Measurements from ENCODE around the gene GOLGA8K. TPM values are rescaled to one million over a fixed set of nuclear protein-coding genes. Genes with fewer than 3 reads are reported as not detected.
"Not testable (repeated sequence)": the region's sequence is repeated elsewhere in the genome, so short reads cannot be mapped to it uniquely, and the experiment has no call there.

The GOLGA8K gene, protein sequence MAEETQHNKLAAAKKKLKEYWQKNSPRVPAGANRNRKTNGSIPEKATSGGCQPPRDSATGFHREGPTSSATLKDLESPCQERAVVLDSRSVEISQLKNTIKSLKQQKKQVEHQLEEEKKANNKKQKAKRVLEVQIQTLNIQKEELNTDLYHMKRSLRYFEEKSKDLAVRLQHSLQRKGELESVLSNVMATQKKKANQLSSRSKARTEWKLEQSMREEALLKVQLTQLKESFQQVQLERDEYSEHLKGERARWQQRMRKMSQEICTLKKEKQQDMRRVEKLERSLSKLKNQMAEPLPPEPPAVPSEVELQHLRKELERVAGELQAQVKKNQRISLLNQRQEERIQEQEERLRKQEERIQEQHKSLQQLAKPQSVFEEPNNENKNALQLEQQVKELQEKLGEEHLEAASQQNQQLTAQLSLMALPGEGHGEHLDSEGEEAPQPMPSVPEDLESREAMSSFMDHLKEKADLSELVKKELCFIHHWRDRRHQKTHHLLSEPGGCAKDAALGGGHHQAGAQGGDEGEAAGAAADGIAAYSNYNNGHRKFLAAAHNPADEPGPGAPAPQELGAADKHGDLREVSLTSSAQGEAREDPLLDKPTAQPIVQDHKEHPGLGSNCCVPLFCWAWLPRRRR
- polyA plus RNA-seq (2014; cell fraction: cytosol; rRNA removed) = 0.16 TPM in 1 of 2 replicates, not detected in the other
- 0.68 TPM in 1 of 2 replicates, not detected in the other for polyA plus RNA-seq (2014; cell fraction: nucleus; rRNA removed)

DNA sequence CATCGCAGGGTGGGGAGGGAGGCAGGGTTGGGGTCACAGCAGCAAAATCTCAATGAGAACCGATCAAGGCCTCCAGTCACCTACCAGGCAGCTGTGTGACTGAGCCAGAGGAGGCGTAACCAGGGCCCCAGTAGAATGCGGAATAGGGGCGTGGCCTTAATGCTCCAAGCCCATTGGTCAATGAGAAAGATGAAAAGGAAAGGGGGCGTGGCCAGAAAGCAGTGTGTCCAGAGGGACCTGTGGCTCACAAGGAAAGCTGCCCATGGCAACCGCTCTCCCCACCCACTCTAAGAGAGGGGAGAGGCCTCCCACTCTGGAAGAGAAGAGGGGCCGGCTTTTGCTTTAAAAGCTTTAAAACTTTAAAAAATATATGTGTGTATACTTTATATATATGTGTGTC is at the start of gene GOLGA8K:
Gene GOLGA8K (minus strand): TSS at position 101 of the 400 bp plus-strand sequence. CDS start 98 bp downstream, at position 3.
- not testable (repeated sequence) for DNase-seq (ENCODE audit: low spot score)

DNA sequence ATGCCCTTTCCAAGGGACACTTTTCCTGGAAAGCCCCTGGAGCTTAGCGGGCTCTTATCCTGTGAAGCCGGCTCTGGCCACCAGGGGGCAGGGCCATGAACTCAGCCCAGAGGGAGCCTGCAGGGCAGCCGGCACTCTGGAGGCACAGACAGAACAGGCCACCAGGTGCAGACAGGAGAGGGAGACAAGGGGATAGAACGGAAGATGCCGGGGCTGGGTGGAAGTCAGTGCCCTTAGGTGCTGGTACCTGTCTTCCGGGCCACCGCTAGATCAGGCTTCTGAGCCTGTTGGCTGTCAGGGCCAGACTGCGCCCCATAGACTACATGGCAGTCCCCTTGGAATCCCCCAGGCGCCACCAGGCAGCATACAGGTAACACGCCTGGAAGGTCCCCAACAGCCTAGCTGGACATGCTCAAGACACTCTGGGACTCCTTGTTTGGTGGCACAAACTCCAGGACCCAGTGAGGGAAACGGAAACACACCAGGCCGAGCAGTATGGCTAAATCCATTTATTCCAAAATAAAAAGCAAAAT is 37.4 kb upstream of the GOLGA8K start:
- DNase-seq (ENCODE audit: low spot score) = not testable (repeated sequence)

DNA sequence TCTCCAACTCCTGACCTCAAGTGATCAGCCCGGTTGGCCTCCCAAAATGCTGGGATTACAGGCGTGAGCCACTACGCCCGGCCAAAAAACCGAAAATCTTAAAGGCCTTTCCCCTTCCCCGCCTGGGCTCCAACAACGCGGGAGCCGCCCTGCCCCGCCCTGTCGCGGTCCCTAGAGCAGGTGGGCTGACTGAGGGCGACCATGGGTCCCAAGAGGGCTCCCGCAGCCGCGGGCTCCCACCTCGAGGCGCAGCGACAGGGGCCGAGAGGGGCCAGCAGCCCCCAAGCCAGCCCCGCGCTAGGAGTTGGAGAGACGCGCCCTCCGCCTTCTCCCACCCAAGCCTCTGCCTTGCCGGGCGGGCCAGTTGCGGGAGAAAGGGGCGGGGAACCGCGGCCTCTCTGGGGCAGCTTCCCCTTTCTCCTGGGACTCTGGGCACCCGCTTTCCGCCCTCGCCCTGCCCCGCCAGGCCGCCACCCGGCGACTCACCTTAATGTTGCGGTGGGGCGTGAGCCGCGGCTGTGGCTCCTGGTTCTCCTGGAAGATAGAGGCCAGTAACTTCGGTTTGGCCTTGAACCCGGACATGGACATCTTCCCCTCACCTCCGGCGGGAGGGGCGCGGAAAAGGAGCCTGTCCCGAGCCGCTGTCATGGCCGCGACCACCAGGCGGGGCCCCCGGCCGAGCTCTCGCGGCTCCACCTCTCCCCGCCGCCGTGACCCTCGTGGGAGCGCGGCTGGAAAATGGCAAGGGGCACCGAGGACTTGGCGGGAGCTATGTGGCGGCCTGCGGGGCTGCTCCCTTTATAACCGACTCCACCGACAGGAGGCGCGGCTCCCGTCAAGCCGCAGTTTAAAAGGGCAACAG is 31.2 kb upstream of the GOLGA8K start:
- not testable (repeated sequence) for DNase-seq (ENCODE audit: low spot score)

DNA sequence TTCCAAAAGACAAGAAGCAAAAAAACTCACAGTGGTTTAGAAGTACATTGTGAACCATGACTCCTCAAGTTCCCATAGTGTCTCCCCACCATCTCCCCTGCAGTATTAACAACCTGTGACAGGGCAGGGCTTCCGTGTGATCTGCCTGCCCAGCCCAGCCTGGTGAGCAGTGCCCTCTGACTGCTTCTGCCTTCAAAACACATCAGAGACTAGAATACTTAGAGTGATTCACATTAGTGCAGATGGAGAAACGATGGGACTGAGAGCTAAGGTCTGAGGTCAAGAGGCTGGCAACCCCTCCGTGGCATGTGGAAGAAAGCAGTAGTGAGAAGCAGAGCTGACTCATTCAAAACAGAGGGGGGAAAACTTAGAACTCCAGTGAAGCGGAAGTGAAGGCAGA is 24.5 kb upstream of the GOLGA8K start:
- not testable (repeated sequence) for DNase-seq (ENCODE audit: low spot score)

DNA sequence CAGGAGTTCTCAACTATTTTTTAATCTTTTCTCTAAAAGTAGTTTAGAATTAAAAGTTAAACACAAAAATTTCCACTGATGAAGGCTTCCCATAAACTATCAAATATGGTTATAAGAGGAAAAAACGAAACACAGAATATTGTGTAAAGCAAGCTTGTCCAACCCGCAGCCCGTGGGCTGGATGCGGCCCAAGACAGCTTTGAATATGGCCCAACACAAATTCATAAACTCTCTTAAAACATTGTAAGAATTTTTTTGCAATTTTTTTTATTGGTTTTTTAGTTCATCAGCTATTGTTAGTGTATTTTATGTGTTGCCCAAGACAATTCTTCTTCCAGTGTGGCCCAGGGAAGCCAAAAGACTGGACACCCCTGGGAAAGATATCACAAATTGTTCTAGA is 23.4 kb upstream of the GOLGA8K start:
- not testable (repeated sequence) for DNase-seq (ENCODE audit: low spot score)

DNA sequence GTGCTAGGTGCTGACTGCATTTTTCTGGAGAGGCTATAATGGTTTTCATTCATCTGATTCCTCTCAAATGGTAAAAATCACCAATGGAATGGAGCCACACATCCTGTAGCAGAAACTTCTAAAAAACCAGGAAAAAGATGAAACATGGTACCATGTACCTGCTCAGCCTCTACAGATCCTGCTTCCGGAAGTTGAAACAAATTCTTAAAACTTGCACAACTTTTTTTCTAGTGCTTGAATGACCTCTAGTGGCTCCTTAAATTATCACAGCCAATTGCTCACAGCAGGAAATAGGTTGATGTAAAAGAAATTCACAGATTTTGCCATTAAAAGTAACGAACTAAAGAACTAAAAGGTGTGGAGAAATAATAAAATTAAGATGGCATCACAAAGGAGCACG is 4.8 kb upstream of the GOLGA8K start:
- not testable (repeated sequence) for DNase-seq (ENCODE audit: low spot score)

DNA sequence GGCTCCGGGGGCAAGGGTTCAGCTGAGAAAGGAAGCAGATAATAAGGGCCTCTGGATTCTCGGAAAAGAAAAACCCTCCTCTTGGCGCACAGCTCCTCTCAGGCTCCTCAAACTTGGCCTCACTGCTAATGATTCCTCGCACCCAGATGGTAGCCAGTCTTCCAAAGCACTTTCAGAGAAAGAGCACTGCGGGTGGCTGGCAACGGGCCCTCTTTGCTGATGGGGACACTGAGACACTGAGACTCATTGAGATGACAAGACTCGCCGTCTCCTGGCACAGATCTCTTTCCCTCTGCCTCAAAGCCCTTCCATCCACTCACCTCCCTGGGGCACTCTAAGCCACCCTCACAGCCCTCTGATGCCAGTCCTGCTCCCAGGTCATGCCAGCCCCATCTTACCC is 6.6 kb downstream of the GOLGA8K start:
- DNase-seq (ENCODE audit: low spot score) = not testable (repeated sequence)

DNA sequence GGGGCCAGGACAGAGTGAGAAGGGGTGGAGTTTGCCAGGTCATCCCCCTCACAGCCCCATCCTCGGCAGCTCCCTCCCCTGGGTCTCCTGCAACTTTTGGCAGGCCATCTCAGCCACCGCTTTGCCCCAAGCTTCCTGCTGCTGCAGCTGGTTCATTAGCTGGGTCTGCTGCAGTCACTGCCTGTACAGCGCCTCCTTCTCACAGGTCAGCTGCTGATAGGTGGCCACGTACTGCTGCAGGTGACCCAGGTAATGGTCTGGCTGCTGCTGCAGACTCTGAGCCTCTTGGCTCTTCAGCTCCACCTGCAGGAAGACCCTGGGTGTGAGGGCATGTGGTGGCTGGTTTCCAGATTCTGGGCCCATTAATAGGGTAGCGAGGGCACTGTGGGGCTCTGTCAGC is 8.3 kb downstream of the GOLGA8K start:
- DNase-seq (ENCODE audit: low spot score) = not testable (repeated sequence)

DNA sequence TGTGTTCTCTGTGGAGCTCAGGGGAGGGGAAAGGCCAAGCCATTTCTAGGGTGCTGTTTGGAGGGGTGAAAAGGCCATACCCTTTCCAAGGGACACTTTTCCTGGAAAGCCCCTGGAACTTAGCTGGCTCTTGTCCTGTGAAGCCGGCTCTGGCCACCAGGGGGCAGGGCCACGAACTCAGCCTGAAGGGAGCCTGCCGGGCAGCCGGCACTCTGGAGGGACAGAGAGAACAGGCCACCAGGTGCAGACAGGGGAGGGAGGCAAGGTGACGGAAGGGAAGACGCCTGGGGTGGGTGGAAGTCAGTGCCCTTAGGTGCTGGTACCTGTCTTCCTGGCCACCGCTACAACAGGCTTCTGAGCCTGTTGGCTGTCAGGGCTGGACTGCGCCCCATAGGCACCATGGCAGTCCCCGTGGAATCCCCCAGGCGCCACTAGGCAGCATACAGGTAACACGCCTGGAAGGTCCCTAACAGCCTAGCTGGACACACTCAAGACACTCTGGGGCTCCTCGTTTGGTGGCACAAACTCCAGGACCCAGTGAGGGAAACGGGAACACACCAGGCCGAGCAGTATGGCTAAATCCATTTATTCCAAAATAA is 14.9 kb downstream of the GOLGA8K start:
- DNase-seq (ENCODE audit: low spot score) = not testable (repeated sequence)

DNA sequence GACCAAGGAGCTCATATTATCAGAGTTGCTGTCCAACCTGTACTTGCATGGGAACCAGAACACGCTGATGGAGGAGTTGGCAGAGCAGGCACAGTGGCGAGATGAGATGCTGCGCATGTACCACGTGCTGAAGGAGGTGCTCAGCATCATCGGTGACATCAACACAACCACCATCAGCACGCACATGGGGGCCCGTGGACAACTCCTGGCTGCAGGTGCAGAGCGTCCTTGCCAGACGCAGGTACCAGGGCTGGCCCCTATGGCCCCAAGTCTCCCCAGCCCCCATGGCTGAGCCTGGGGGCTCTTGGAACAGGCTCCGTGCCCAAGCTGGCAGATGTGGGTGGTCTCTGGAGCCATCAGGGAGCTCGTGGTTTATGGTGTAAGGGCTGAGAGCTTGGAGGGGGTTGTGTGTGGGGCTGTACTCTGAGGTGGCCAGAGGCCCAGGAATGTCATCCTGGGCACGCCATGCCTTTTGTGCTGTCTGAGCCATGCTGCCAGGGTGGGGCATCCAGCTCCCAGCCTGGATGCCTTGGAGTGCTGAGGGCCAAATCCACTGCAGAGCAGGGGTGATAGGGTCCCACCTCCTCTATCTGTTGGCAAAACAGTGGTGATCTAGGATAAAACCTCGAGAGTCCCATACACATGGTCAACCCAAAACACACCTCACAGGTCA is 17.1 kb downstream of the GOLGA8K start:
- DNase-seq (ENCODE audit: low spot score) = not testable (repeated sequence)

DNA sequence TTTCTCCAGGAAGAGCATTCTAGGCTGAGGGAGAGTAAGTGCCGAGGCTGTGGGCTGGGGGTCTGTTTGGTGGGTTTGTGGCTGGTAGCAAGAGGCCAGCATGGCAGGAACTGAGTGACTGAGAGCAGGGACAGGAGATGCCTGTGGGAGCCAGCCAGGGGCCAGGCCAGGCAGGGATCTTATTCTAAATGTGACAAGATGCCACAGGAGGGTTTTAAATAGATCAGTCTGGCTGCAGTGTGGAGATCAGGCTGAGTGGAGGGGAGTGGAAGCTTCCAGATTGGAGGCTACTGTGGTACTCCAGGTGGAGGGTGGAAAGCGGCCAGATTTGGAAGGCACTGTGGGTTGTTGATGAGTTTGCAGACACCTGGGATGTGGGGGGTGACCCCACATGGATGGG is 28.9 kb downstream of the GOLGA8K start:
- not testable (repeated sequence) for DNase-seq (ENCODE audit: low spot score)

DNA sequence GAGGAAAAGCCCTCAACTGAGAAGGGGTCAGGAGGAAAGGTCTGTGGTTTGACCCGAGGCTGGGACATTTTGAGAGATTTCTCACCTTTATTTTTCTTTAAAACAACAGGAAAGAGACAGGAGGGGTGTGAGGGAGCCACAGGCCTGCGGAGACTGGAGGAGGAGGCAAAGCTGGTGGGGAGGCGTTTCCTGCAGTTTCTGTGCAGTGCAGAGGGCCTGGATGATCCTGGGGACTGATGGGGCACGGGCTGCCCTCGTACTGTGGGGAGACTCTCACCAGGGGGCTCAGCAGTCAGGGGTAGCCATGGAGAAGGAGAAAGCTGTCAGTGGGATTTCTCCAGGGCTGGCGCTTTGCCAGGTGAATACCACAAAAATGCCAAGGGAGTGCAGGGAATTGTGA is 29.4 kb downstream of the GOLGA8K start:
- not testable (repeated sequence) for DNase-seq (ENCODE audit: low spot score)

DNA sequence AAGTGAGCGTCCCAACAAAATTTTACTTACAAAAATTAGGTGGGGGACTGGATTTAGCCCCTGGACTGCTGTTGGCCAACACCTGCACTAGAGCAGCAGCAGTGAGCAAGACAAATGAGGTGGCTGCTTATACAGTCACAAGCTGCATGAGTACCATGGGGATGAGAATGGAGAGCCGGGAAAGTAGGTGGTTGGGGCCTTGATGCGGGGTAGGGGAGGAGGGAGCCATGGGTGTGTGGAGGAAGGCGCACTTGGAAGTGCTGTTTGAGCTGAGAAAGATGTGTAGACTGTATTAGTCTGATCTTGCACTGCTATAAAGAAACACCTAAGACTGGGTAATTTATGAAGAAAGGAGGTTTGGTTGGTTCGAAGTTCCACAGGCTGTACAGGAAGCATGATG is 31.0 kb downstream of the GOLGA8K start:
- not testable (repeated sequence) for DNase-seq (ENCODE audit: low spot score)

DNA sequence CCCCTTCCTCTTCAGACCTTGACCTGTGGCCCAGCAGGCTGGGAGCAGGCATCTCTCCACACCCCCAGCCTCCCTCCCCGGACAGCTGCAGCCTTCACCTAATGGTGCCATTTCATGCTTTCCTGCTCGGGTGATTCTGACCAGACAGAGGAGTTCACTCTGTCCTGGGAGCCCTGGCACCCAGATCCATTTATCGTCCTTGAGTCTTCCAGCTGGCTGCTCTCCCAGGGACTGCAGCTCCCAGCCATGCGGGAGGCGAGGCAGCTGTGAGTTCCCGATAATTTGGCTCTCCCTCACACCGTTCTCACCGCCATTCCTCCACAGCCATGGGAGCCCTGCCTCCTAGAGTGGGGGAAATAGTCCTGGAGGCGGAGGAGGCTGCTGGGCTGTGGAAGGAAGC is 32.6 kb downstream of the GOLGA8K start:
- not testable (repeated sequence) for DNase-seq (ENCODE audit: low spot score)

DNA sequence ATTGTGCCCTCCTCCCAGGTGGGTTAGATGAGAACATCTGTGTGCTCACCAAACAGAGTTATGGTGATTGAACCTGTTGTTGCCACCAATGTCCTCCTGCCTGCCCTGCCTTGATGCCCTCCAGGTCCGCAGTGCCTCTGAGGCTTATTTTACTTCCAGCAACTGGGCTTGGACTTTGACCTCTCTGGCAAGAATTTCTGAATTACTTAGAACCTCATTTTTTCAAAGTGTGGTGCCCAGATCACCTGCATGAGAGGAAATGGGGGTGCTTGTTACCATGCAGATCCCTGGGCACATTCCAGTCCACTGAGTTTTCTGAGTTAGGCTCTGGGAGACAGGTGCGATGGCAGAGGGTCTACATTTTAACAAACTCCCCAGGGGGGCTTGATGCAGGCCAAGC is 33.0 kb downstream of the GOLGA8K start:
- not testable (repeated sequence) for DNase-seq (ENCODE audit: low spot score)

DNA sequence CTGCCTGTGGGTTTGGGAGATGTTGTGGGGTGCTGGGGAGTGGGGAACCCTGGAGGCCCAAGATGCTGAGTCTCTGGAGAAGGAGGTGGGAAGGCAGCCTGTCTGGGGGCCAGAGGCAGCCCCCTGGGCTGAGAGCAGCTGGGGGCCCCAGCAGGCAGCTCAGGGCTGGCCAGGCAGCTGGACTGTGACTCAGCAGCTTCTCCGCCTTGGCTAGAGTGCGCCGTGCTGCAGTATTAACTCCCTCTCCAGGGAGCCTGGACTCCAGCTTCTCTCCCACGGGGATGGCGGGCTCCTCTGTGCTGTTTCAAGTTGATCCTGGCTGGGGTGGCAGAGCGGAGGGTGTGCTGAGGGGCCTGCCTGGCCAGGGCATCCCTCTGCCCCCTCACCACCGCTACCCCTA is 36.6 kb downstream of the GOLGA8K start:
- DNase-seq (ENCODE audit: low spot score) = not testable (repeated sequence)

DNA sequence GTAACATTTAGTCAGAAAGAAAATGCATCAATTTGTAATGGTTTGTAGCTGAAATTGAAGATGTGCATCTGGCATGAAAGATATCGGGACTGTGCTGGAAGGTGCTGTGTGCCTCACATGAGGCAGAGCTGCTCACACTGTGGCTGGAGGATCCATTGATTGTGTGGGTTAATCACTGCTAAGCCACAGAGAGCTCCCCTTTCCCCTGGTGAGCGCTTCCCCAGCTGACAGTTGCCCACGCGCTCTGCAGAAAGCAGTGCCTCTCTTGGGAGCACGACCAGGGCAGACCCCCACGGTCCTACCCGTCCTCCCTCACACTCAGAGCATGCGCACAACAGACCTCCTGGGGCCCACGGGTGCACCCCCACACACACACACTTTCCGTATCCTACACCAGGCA is 37.1 kb downstream of the GOLGA8K start:
- DNase-seq (ENCODE audit: low spot score) = not testable (repeated sequence)

DNA sequence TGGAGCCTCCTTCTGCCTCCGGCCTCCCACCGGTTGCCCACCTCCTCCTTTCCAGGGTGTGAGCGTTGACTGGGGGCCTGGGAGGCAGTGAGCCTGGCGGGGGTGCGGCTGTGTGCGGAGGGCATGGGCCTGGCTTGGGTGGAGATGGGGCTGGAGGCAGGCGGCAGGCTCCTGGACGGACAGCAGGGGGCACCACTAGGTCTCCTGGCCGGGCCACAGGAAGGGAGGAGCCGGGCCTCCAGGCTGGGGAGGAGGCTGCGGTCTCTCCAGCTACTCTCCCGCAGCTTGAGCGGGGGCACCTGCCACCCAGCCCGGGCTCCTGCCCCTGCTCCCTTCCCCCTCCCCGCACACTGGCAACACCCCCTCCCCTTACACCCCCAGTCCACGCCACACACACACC is 38.1 kb downstream of the GOLGA8K start:
- DNase-seq (ENCODE audit: low spot score) = not testable (repeated sequence)

DNA sequence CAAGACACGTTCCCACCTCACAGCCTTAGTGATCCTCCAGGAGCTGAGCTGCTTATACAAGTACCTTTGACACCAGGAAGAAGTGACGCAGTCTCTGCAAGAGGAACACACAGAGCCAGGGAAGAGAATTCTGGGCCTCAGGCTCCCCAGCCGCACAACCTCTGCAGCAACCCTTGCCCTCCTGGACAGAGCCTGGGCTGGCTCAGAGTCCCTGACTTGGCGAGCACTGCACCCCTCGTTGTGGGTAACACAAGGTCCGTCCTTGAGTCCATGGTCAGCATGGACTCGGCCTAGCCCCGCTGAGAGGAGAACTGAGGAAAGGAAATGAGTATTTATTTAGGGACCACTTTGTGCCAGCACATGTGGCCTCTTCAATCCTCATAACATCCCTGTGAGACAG is 39.6 kb downstream of the GOLGA8K start:
- not testable (repeated sequence) for DNase-seq (ENCODE audit: low spot score)

DNA sequence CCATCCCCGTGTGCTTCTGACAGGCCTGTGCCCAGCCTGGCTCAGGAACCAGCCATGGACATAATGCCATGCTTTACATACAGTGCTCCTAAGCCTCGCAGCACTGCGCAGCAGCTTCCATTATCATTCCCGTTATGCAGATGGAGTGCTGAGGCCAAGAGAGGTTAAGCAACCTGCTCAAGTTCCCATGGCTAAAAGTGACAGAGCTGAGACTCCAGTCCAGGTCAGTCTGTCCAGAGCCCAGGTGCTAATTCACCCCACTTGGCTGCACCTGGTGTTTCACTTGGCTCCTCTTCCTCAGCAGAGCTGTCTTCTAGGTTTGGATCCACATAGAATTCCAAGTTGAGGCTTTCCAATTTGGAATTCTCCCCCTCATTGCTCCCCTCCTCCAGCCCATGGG is 41.4 kb downstream of the GOLGA8K start:
- not testable (repeated sequence) for DNase-seq (ENCODE audit: low spot score)

Data from SK-N-DZ (cell line).